GM18508 (cell line): ENCODE results near the gene DTX3.
"Not testable (repeated sequence)": the region's sequence is repeated elsewhere in the genome, so short reads cannot be mapped to it uniquely, and the experiment has no call there.

Source experiments
- ATAC-seq: cut with Tn5 transposase; IDR thresholded peaks from one replicate; pipeline ENCODE4 v1.9.1; 2021; ENCODE audit warnings: moderate number of reproducible peaks; ENCODE audit not compliant: insufficient read depth, unreplicated experiment

DTX3 gene

GRCh38 chr12:57582440-57582839 is 22.2 kb upstream of the DTX3 start:
- no peak for ATAC-seq

- peak; percentile 83 for ATAC-seq
Observed at GRCh38 chr12:57583008-57583831, 21.4 kb upstream of the DTX3 start.

GRCh38 chr12:57584050-57584449 is 20.6 kb upstream of the DTX3 start:
- ATAC-seq, result no peak

GRCh38 chr12:57584690-57585089 is 19.9 kb upstream of the DTX3 start:
- no peak for ATAC-seq

GRCh38 chr12:57585156-57585555 is 19.5 kb upstream of the DTX3 start:
- no peak for ATAC-seq

- no peak for ATAC-seq
Observed at GRCh38 chr12:57586128-57586527, 18.5 kb upstream of the DTX3 start.

- ATAC-seq, result no peak
Observed at GRCh38 chr12:57586832-57587429, 17.7 kb upstream of the DTX3 start.

GRCh38 chr12:57588951-57589610 is 15.5 kb upstream of the DTX3 start:
- ATAC-seq, result not testable (repeated sequence)

GRCh38 chr12:57590479-57590863 is 14.2 kb upstream of the DTX3 start:
- no peak for ATAC-seq

GRCh38 chr12:57590864-57591781 is 13.5 kb upstream of the DTX3 start, which contains the start of gene PIP4K2C:
Gene PIP4K2C (plus strand): TSS chr12:57591192. CDS start chr12:57591290, 98 bp downstream.
- ATAC-seq, result peak; percentile 58

GRCh38 chr12:57591782-57592325 is 12.8 kb upstream of the DTX3 start:
- no peak for ATAC-seq

- no peak for ATAC-seq
Observed at GRCh38 chr12:57592551-57593165, 12.0 kb upstream of the DTX3 start.

GRCh38 chr12:57593187-57593586 is 11.4 kb upstream of the DTX3 start:
- no peak for ATAC-seq

GRCh38 chr12:57600395-57600794 is 4.2 kb upstream of the DTX3 start:
- no peak for ATAC-seq

- no peak for ATAC-seq
Observed at GRCh38 chr12:57602544-57602943, 2.1 kb upstream of the DTX3 start.

GRCh38 chr12:57603324-57603723 is 1.3 kb upstream of the DTX3 start:
- ATAC-seq, result no peak

GRCh38 chr12:57603815-57604453 is 690 bp upstream of the DTX3 start:
- ATAC-seq, result no peak

- no peak for ATAC-seq
Observed at GRCh38 chr12:57604992-57605810, 577 bp downstream of the DTX3 start.
